GM21423 (cell line): Measurements from ENCODE around the gene CLHC1.
"Not testable (repeated sequence)": the region's sequence is repeated elsewhere in the genome, so short reads cannot be mapped to it uniquely, and the experiment has no call there.

Source experiments
- ATAC-seq: cut with Tn5 transposase; IDR thresholded peaks from one replicate; pipeline ENCODE4 v1.9.1; 2021; ENCODE audit warnings: mild to moderate bottlenecking, moderate library complexity; ENCODE audit not compliant: unreplicated experiment

The CLHC1 gene

DNA sequence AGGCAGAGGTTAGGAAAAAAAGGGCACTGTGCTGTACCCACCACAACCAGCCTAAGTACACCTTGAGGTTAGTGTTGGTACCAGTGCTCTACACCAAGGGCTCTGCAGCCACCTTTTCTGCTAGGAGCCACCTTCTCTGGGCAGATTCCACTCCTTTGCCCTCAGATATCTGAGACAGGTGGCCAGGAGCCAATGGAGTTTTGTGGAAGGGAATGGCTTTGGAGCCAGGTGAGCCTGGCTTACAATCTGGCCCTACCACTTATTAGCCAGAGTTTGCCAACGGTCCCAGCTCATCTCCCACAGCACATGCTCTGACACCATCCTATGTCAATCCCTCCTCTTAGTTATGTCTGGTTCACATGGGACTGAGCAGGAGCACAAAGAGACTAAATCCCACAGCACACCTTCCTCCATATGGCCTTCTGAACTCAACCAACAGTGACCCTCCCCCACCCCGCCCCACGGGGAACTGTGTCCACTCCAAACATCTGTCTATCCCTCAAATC is 77.5 kb downstream of the CLHC1 start:
- ATAC-seq: no peak

DNA sequence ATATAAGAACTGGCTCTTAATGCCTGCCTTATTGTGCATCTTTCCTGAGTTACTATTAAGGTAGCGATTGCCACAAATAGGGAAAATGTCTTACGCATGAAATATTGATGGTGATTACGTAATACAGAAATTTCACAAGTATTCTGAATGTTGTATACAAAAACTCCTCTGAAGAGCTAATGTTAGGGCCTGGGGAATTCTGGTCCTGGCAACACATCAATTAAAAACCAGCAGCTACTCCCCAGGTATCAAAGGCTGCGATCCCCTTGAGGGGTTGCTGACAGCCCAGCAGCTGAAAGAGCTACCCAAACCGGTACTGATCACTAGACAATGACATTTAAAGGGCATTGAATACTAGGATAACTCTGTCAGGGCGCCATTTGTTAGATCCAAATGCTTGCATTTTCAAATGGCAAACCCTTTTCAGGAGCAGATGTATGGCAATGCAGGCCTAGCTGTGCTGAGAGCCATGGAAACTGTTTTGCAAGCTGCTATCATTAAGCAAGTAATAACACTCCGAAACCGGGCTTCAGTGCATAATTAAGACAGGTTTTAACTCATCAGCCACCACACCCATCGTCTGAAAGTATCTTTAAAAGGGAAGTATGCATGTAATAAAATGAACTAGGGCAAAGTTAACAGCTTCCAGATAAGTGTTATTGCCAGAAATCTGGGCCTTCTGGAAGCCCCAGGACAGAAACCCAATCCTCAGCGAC is 78.4 kb downstream of the CLHC1 start:
- ATAC-seq: no peak

DNA sequence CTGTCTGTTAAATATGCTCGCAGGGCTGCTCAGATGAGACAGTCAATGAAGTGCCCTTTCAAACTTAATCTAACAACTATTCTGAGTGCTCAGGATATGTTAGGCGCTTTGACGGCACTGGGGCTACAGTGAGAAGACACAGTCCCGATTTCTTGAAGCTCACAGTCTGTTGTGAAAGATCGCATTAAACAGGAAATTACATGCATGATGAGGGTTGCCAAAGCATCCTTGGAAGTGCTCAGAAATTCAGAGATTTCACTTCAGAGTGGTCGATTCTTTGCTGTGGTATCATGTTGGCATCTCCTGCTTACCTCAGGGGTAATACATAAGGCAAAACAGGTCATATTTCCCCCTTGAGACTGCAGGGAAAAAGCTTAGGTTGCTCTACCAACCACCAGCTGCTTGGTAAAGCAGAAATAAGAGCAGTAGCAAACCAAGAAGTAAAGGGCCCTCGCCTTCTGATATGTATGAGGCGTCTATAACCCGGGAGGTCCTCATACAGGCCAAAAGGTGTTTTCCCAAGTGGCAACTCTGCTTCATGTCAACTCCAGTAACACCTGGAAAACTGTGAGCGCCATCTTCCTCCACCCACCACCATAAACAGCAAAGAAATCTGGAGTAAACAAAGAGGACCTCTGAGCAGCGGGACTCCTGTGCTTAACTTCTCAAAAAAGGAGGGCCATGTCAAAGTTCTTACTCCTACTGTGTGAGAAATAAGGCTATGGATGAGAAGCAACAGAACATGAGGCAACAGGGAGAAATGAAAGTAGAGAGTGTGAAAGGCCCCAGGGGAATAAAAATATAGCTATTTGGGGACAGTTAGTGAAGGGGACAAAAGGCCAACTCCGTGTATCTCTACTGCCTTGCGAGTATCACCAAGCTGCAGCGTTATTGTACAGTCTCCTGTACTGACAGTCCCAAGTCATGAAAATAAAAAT is 79.3 kb downstream of the CLHC1 start:
- no peak for ATAC-seq

DNA sequence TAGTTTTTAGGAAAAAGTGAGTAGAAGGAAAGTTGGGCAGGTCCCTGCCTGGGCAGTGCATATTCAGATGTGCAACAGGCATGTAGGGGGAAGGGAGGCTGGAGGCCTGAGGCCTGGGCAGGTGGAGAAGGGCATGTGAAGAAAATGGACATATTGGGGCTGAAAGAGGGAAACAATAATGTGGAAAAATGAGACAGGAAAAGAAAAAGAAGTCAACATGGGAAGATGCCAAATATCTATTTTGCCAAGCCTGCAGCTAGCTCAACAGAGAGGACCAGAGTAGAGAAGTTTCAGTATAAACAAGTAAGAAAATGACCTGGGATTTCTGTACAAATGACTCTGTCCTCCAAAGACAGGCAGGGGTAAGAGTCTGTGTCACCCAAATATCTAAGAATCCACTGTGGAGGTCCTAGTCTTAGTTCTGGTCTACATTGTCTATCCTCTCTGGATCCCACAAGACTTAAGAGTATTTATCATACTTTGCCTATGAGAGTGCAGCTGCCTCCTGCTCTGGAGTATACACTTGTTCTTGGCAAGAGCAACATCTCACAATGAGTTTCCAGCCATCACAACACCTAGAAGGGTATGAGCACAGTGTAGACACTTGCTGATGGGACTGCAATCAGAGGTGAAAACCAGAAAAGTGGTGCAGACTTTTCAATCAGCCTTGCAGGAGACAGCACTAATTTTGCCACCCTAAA is 80.2 kb downstream of the CLHC1 start:
- ATAC-seq: no peak

DNA sequence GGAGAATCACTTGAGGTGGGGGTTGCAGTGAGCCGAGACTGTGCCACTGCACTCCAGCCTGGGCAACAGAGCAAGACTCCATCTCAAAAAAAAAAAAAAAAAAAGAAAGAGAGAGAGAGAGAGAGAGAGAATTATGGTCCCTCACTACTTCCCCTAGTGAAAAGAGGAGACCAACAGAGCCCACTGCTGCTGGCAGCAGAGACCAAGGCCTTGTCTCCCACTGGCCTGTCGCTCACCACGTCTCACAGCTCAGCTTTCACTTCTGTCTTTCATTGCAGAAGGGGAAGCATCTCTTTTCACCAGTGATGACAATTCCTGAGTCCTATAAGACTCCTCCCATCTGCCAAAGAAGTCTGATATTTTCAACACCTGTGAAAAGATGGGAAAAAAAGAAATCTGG is 81.3 kb downstream of the CLHC1 start:
- ATAC-seq: peak; percentile 89

DNA sequence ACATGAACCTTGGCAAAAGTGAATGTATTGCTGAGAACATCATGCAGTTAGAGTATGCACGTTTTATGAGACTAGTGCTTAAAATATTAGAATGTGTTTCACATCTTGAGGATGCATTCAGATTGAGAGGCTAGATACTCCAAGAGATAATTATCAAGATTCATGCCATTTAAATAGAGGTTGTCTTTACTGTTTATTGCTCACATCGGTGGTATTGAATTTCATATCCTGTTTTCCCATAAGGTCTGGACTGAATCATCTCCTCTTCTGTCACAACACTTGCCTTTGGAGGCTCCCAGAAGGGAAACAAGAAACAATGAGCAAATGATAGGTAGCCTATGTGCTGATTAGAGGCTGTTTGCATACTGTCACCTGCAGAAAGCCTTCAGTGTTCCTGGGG is 83.8 kb downstream of the CLHC1 start:
- no peak for ATAC-seq

DNA sequence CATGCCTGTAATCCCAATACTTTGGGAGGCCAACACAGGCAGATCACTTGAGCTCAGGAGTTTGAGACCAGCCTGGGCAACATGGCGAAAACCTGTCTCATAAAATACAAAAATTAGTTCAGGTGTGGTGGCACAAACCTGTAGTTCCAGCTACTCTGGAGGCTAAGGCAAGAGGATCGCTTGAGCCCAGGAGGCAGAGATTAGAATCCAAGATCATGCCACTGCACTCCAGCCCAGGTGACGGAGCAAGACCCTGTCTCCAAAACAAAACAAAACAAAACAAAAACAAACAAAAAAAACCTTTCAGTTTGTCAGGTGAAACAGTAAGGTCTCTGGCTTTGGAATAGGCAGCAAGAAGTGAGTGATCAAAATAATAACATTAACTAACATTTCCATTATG is 84.6 kb downstream of the CLHC1 start:
- ATAC-seq: no peak

DNA sequence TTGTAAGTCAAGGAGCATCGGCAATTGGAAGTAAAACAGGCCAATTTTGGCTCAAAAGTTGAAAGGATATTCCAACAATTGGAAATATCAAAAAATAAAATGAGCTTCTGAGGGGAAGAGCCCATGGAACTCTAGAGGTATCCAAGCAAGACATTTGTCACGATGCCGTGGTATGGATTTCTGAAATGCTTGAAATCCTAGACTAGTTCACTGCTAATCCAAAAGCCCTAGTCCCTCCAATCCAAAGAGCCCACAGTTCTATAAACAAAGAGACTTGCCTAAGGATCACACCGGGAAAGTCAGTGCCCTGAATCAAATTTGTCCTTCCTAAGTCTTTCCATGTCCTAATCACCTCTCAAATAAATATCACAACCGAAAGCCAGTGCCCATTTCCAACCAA is 85.1 kb downstream of the CLHC1 start:
- ATAC-seq: no peak

DNA sequence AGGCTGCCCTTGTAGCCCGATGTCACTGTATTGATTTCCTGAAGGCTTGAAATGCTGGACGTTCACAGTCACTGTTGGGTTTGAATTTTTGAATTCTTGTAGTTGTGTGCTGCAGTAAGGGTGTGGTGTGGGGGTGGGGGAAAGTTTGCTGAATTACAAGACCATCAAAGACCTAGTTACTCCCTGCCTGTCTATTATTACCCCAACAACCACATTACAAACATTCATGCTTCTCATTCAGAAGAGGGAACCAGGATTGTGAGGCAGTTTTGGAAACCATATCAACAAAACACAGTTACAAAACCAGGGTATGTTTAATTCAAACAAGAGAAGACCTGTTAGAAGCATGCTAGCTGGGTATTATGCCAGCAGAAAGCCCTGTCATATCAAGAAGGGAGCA is 85.8 kb downstream of the CLHC1 start:
- no peak for ATAC-seq

DNA sequence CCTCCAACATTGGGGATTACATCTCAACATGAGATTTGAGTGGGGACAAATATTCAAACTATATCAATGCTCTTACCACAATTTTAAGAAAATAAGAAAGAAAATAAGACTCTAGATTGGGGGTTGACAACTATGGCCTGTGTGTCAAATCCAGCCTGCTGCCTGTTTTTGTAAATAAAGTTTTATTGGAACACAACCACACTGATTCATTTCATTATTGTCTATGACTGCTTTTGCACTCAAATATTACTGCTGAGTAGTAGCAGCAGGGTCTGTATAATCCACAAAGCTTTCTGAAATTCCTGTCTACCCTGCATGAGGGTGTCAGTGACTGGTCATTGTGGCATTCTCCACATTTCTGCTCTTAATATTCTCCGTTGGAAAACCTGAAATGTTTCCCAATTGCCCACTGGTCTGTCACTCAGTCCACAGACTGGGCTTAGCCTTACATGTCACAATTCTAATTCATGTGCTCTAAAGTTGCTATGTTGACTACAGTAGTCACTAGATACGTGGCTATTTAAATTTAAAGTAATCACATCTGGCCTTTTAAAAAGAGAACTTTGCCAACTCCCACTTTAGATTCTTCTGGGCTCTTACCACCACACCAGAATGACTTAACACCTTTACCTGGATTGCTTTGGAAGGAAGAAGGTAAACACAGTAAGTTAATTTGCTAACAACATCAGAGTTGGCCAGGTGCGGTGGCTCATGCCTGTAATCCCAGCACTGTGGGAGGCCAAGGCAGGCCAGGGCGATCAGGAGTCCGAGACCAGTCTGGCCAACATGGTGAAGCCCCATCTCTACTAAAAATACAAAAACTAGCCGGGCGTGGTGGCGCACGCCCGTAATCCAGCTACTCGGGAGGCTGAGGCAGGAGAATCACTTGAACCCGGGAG is 86.9 kb downstream of the CLHC1 start:
- no peak for ATAC-seq

DNA sequence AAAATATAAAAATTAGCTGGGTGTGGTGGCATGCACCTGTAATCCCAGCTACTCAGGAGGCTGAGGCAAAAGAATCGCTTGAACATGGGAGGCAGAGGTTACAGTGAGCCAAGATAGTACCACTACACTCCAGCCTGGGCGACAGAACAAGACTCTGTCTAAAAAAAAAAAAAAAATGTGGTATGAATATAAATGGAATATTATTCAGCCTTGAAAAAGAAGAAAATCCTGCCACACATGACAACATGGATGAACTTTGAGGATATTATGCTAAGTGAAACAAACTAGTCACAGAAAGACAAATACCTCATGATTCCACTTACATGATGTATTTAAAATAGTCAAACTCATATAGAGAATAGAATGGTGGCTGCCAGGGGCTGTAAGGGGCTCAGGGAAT is 88.4 kb downstream of the CLHC1 start:
- ATAC-seq: not testable (repeated sequence)

DNA sequence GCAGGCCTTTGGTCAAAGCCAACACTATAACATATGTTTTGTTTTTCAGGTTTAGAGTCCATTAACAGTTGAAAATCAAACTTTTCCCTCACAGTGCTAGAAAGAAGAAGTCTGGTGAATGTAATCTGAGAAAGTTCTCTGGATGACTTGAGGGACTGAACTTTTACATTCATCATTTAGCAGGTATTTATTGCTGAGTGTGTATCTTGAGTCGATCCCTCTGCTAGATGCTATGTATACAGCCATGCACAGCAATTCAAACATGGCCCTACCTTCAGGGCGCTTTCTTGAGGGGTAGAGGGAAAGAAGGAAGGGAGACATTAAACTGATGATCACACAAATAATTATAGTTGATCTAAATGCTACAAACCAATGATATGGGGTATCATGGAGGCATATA is 89.6 kb downstream of the CLHC1 start:
- no peak for ATAC-seq

DNA sequence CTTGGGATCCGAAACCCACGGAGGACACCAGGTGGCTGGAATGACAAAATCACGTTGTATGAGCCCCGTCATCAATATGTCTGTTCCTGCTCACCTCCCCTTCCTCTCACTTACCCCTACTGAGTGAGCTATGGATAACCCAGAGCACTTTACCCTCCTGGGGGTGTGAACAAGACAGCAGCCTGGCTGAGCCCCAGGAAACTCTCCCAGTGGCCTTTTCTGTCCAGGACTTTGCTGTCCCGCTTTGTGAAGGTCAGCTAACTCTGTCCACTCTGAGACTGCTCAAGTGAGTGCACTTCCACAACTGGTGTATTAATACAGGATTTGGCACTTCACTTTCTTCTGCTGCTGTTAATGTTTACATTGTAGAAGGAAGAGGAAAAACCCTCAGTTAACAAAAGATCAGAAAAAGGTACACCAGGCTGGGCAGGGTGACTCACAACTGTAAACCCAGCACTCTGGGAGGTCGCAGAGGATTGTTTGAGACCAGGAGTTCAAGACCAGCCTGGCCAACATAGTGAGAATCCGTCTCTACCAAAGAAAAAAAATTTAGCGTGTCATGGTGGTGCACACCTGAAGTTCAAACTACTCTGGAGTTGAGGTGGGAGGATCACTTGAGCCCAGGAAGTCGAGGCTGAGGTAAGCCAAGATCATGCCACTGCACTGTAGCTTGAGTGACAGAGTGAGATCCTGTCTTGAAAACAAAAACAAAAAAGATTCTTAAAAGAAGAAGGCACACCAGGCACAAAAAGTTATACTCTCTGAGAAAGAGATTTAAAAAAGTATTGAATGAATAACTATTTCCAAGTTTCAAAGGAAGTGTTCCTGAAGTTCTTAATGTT is 90.3 kb downstream of the CLHC1 start:
- ATAC-seq: no peak

DNA sequence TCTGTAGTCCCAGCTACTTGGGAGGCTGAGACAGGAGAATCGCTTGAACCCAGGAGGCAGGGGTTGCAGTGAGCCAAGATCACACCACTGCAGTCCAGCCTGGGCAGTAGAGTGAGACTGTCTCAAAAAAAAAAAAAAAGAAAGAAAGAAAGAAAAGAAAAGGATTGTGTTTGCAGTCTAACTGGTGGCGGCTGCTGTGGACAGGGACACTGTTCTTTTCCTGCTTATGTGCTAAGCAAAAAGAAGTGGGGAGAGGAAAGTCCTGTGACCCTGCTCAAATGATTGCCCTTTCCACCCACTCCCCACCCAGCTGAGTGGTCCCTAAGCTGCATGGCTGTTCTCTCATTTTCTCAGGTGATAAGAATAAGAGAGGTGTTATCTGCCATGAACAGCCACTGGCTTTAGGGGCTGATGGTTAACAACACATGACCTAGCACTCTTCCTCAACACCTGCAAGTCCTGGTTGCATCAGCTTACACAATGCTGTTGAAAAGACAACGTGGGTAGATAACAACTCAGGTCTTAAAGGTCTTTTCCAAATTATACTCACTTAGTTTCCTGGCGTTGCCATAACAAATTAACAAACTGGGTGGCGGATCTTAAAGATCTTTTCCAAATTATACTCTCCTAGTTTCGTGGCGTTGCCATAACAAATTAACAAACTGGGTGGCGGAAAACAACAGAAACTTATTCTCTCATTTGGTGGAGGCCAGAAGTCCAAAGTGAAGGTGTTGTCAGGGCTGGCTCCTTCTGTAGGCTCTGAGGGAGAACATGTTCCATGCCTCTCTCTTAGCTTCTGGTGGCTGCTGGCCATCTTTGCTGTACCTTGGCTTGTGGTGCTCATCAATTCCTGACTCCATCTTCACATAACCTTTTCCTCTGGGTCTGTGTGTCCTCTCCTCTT is 91.5 kb downstream of the CLHC1 start:
- no peak for ATAC-seq

DNA sequence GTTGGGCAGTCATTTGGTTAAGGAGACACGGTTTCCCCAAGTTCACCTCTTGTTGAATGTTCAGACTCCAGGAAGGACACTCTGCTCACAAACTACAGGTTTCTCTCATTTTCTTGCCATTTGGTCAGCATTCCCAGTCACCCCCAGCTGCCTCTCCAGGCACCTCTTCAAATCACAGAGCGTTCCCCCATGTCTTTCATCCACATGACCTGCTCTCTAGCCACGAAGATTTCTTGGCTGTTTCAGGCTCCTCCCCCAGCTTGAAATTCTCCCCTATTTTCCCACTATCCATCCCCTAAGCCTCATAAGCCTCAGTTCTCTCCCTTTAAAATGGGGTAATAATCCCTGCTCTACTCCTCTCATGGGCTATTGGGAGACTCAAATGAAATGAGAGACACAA is 92.8 kb downstream of the CLHC1 start:
- no peak for ATAC-seq

DNA sequence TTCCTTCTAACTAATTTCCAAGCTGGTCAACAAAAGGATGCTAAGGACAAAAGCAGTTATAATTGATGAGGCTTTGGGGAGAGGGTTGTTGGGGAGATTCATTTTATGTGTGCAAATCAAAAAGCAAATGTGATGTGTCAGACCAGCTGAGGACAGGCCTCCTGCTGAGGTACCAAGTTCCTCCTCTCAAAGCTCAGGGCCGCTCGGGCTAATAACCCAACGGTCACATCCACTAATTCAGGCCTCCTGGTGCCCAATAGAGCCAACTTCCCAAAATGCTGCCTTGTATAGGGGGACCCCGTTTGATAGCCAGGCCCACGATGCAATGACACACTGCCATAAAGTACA is 93.2 kb downstream of the CLHC1 start:
- no peak for ATAC-seq

DNA sequence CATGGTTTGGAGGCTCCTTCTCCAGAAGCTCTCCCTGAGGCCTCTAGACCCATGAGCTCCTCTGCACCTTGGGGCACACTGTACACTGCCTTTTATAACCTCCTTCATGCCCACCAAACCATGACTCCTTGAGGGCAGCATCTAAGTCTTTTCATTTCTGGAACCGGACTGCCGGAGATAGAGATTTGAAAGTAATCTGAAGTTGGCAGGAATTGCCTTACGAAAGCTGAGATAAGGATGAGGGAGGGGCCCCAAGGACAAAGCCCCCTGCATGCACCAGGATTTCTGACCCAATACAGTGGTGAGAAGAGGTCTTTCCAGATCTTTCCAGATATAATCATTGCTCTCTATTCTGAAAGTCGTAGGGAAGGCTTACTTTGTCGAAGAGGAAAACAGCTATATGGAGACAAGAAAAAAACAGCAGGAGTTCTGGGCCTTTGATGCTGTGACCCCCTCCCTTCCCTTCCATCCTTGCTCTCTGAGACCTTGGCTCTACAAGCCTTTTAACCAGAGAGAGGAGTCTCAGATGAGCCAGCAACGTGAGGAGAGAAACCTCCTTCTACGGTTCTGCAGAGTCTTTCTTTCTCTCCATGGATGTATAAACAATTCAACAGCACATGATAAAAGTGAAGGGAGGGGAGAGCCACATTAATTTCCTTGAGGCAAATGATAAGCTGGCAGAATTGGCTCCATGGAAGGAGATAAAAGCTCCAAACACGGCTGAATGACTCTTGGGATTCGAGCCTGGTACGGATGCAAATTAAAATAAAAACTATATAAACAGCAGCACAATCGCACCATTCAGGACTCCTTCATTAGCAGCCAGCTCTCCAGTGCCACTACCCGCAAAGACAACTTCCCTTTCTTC is 93.8 kb downstream of the CLHC1 start:
- ATAC-seq: no peak
